Measurements from ENCODE around the gene MYO3B.

GRCh38 chr2:170266358-170266757, 88.4 kb downstream of the MYO3B start:
- no peak for TF ChIP-seq CTCF (IDR thresholded peaks at IDR 0.05)
- no peak for TF ChIP-seq POLR2A (IDR thresholded peaks at IDR 0.05)
